ENCODE measurements around the gene EAF1.

The EAF1 gene

DNA sequence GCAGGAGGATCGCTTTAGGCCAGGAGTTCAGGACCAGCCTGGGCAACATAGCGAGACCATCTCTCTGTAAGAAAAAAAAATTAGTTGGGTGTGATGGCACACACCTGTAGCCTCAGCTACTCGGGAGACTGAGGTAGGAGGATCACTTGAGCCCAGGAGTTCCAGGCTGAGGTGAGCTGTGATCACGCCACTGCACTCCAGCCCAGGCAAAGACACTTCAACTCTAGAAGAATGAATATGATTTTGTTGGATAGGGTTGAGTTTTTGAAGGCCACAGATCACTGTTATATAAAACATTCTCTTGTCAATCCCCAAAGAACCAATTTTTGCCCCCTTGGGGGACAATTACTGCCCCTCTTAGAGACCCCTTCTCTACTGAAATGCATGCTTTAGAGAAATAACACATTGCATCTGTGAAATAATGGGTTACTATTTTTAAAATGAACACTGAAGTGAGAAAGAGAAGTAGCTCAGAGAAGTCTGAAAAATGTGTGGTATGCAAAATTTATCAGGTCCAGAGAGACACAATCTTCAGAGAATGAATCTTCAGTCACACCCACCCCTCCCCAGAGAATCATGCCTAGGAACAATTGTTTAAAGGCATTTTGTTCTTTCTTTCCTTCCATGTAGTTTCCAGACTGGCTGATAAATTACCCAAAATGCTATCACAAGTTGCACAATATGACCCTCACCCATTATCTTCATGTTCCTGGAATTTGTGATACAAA is 42.7 kb upstream of the EAF1 start:
- TF ChIP-seq POLR2AphosphoS5 (IDR thresholded peaks at IDR 0.05; ENCODE audit: low read depth, low read length) = no peak
- TF ChIP-seq, protein P1, sequence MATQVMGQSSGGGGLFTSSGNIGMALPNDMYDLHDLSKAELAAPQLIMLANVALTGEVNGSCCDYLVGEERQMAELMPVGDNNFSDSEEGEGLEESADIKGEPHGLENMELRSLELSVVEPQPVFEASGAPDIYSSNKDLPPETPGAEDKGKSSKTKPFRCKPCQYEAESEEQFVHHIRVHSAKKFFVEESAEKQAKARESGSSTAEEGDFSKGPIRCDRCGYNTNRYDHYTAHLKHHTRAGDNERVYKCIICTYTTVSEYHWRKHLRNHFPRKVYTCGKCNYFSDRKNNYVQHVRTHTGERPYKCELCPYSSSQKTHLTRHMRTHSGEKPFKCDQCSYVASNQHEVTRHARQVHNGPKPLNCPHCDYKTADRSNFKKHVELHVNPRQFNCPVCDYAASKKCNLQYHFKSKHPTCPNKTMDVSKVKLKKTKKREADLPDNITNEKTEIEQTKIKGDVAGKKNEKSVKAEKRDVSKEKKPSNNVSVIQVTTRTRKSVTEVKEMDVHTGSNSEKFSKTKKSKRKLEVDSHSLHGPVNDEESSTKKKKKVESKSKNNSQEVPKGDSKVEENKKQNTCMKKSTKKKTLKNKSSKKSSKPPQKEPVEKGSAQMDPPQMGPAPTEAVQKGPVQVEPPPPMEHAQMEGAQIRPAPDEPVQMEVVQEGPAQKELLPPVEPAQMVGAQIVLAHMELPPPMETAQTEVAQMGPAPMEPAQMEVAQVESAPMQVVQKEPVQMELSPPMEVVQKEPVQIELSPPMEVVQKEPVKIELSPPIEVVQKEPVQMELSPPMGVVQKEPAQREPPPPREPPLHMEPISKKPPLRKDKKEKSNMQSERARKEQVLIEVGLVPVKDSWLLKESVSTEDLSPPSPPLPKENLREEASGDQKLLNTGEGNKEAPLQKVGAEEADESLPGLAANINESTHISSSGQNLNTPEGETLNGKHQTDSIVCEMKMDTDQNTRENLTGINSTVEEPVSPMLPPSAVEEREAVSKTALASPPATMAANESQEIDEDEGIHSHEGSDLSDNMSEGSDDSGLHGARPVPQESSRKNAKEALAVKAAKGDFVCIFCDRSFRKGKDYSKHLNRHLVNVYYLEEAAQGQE (IDR thresholded peaks at IDR 0.05; ENCODE audit: insufficient read depth in 1 of 2, low read depth in 2 of 2, low read length in 2 of 2) = no peak
- no peak for TF ChIP-seq SIN3A (IDR thresholded peaks at IDR 0.05; ENCODE audit: borderline replicate concordance, insufficient read depth, low read length)
- TF ChIP-seq TAF1 (IDR thresholded peaks at IDR 0.05; ENCODE audit: borderline replicate concordance, insufficient read depth, low read length) = no peak
- TF ChIP-seq FOXP2 (optimal IDR thresholded peaks at IDR 0.05; ENCODE audit: borderline replicate concordance, extremely low read depth, extremely low read length, insufficient read depth) = no peak

- no peak for TF ChIP-seq FOXP2 (optimal IDR thresholded peaks at IDR 0.05; ENCODE audit: borderline replicate concordance, extremely low read depth, extremely low read length, insufficient read depth)
- TF ChIP-seq TAF1 (IDR thresholded peaks at IDR 0.05; ENCODE audit: borderline replicate concordance, insufficient read depth, low read length) = no peak
Observed at GRCh38 chr3:15385901-15386653, 41.3 kb upstream of the EAF1 start.

- TF ChIP-seq FOXP2 (optimal IDR thresholded peaks at IDR 0.05; ENCODE audit: borderline replicate concordance, extremely low read depth, extremely low read length, insufficient read depth) (no peak), POLR2AphosphoS5 (IDR thresholded peaks at IDR 0.05; ENCODE audit: low read depth, low read length) (no peak), TAF1 (IDR thresholded peaks at IDR 0.05; ENCODE audit: borderline replicate concordance, insufficient read depth, low read length) (no peak), SIN3A (IDR thresholded peaks at IDR 0.05; ENCODE audit: borderline replicate concordance, insufficient read depth, low read length) (no peak)
- TF ChIP-seq, protein P1 (IDR thresholded peaks at IDR 0.05; ENCODE audit: insufficient read depth in 1 of 2, low read depth in 2 of 2, low read length in 2 of 2) = no peak
Observed at GRCh38 chr3:15387171-15387581, 40.2 kb upstream of the EAF1 start.

- TF ChIP-seq, protein P1 (IDR thresholded peaks at IDR 0.05; ENCODE audit: insufficient read depth in 1 of 2, low read depth in 2 of 2, low read length in 2 of 2) = no peak
- TF ChIP-seq POLR2AphosphoS5 (IDR thresholded peaks at IDR 0.05; ENCODE audit: low read depth, low read length) (no peak), TAF1 (IDR thresholded peaks at IDR 0.05; ENCODE audit: borderline replicate concordance, insufficient read depth, low read length) (no peak), SIN3A (IDR thresholded peaks at IDR 0.05; ENCODE audit: borderline replicate concordance, insufficient read depth, low read length) (no peak), FOXP2 (optimal IDR thresholded peaks at IDR 0.05; ENCODE audit: borderline replicate concordance, extremely low read depth, extremely low read length, insufficient read depth) (no peak)
Observed at GRCh38 chr3:15387735-15388134, 39.7 kb upstream of the EAF1 start.

GRCh38 chr3:15390460-15390859 is 36.9 kb upstream of the EAF1 start:
- TF ChIP-seq, protein P1 (IDR thresholded peaks at IDR 0.05; ENCODE audit: insufficient read depth in 1 of 2, low read depth in 2 of 2, low read length in 2 of 2) = no peak
- TF ChIP-seq TAF1 (IDR thresholded peaks at IDR 0.05; ENCODE audit: borderline replicate concordance, insufficient read depth, low read length) (no peak), POLR2AphosphoS5 (IDR thresholded peaks at IDR 0.05; ENCODE audit: low read depth, low read length) (no peak), FOXP2 (optimal IDR thresholded peaks at IDR 0.05; ENCODE audit: borderline replicate concordance, extremely low read depth, extremely low read length, insufficient read depth) (no peak)
